HG02885 (cell line): ENCODE measurements around the gene PPP1R13B.
"Not testable (repeated sequence)": the region's sequence is repeated elsewhere in the genome, so short reads cannot be mapped to it uniquely, and the experiment has no call there.

ENCODE experiments used
- ATAC-seq: cut with Tn5 transposase; IDR thresholded peaks from one replicate; pipeline ENCODE4 v1.9.1; 2021; ENCODE audit warnings: mild to moderate bottlenecking; ENCODE audit not compliant: unreplicated experiment, poor library complexity

Gene PPP1R13B

GRCh38 chr14:103805708-103806107 lies 41.7 kb downstream of the PPP1R13B start:
- no peak for ATAC-seq

GRCh38 chr14:103803661-103804060 lies 43.7 kb downstream of the PPP1R13B start:
- ATAC-seq = no peak

GRCh38 chr14:103802356-103802755 lies 45.0 kb downstream of the PPP1R13B start:
- no peak for ATAC-seq

- ATAC-seq = no peak
Measured at GRCh38 chr14:103801459-103801858, 45.9 kb downstream of the PPP1R13B start.

- ATAC-seq = not testable (repeated sequence)
Measured at GRCh38 chr14:103793192-103793591, 54.2 kb downstream of the PPP1R13B start.

GRCh38 chr14:103788086-103788485 lies 59.3 kb downstream of the PPP1R13B start:
- no peak for ATAC-seq

- ATAC-seq = no peak
Measured at GRCh38 chr14:103782376-103782775, 65.0 kb downstream of the PPP1R13B start.

GRCh38 chr14:103776319-103776718 lies 71.1 kb downstream of the PPP1R13B start:
- not testable (repeated sequence) for ATAC-seq

GRCh38 chr14:103775506-103775905 lies 71.9 kb downstream of the PPP1R13B start:
- ATAC-seq = no peak

- ATAC-seq = no peak
Measured at GRCh38 chr14:103773521-103773920, 73.9 kb downstream of the PPP1R13B start.

GRCh38 chr14:103772078-103772712 lies 75.2 kb downstream of the PPP1R13B start:
- ATAC-seq = no peak

GRCh38 chr14:103770902-103771301 lies 76.5 kb downstream of the PPP1R13B start:
- ATAC-seq = no peak

- ATAC-seq = no peak
Measured at GRCh38 chr14:103770500-103770899, 76.9 kb downstream of the PPP1R13B start.

GRCh38 chr14:103767336-103767894 lies 80.0 kb downstream of the PPP1R13B start:
- no peak for ATAC-seq

- no peak for ATAC-seq
Measured at GRCh38 chr14:103765526-103765925, 81.8 kb downstream of the PPP1R13B start.

GRCh38 chr14:103763730-103764488 lies 83.5 kb downstream of the PPP1R13B start:
- ATAC-seq = peak; percentile 81

- no peak for ATAC-seq
Measured at GRCh38 chr14:103762541-103762940, 84.8 kb downstream of the PPP1R13B start.

- ATAC-seq = no peak
Measured at GRCh38 chr14:103762036-103762435, 85.3 kb downstream of the PPP1R13B start.

- ATAC-seq = no peak
Measured at GRCh38 chr14:103758059-103758776, 89.2 kb downstream of the PPP1R13B start.

- no peak for ATAC-seq
Measured at GRCh38 chr14:103755060-103755459, 92.3 kb downstream of the PPP1R13B start.

GRCh38 chr14:103753774-103754173 lies 93.6 kb downstream of the PPP1R13B start:
- ATAC-seq = no peak
